SK-N-SH (cell line): ENCODE measurements around the gene FAM163A. TPM values are rescaled to one million over a fixed set of nuclear protein-coding genes. Genes with fewer than 3 reads are reported as not detected.

ENCODE experiments used
- CTCF ChIA-PET: fragments of 300-600, 350-600 bp; formaldehyde crosslinking; extraction: SDS; loops from one replicate; lab custom pipeline; 2021; lab: Yijun Ruan, JAX
- POLR2A ChIA-PET: fragments of 350-600 bp; sonication (Branson Sonifier 250); formaldehyde crosslinking; extraction: SDS; loops from one replicate; lab custom pipeline; 2020; ENCODE audit warnings: antibody characterized with exemption, inconsistent platforms; lab: Yijun Ruan, JAX
- DNase-seq: peaks from one replicate; pipeline ENCODE4 v3.0.0; 2012
- H2AFZ ChIP-seq: fragments of 200-600 bp; sonication (generic); 2 replicates; pipeline ENCODE4 v1.8.1; 2016; ENCODE audit warnings: antibody characterized with exemption, mild to moderate bottlenecking, low read depth
- H3F3A ChIP-seq: fragments of 200-600 bp; sonication (generic); replicated peaks from 2 replicates; pipeline ENCODE3; 2016; ENCODE audit warnings: antibody characterized with exemption, mild to moderate bottlenecking; ENCODE audit not compliant: insufficient read depth
- H3K27ac ChIP-seq, 2 experiments: fragments of 200-500 bp in 1 of 2; fragments of 200-600 bp in 1 of 2; sonication (Bioruptor generic) in 1 of 2; sonication (generic), shearing (Covaris generic) in 1 of 2; 2 replicates each; pipeline versions ENCODE4 v1.5.1 to v1.6.1; 2014 to 2016; ENCODE audit warnings: low read depth in 2 of 2, inconsistent platforms in 1 of 2, low read length in 1 of 2, mild to moderate bottlenecking in 1 of 2, mixed read lengths in 1 of 2
- H3K27me3 ChIP-seq: fragments of 200-600 bp; sonication (generic), shearing (Covaris generic); 2 replicates; pipeline ENCODE4 v1.6.1; 2016; ENCODE audit warnings: mixed run types; ENCODE audit not compliant: insufficient read depth
- H3K36me3 ChIP-seq, 2 experiments: fragments of 200-500 bp in 1 of 2; fragments of 200-600 bp in 1 of 2; sonication (Bioruptor generic) in 1 of 2; sonication (generic) in 1 of 2; replicated peaks in 1 of 2; 2 replicates each; pipeline versions ENCODE3 to v1.5.1; 2014 to 2016; ENCODE audit warnings: low read length in 1 of 2, mild to moderate bottlenecking in 1 of 2; ENCODE audit not compliant: insufficient read depth in 2 of 2, control insufficient read depth in 1 of 2
- H3K4me1 ChIP-seq, 2 experiments: fragments of 200-500 bp in 1 of 2; fragments of 200-600 bp in 1 of 2; sonication (Bioruptor generic) in 1 of 2; sonication (generic), shearing (Covaris generic) in 1 of 2; 2 replicates each; pipeline versions ENCODE4 v1.5.1 to v1.6.1; 2014 to 2016; ENCODE audit warnings: low read depth in 1 of 2, low read length in 1 of 2, mixed run types in 1 of 2; ENCODE audit not compliant: insufficient read depth in 2 of 2, control insufficient read depth in 1 of 2
- H3K4me2 ChIP-seq: fragments of 200-600 bp; sonication (generic), shearing (Covaris generic); 2 replicates; pipeline ENCODE4 v1.6.1; 2017; ENCODE audit warnings: mixed run types
- H3K4me3 ChIP-seq, 2 experiments: fragments of 200-500 bp in 1 of 2; fragments of 200-600 bp in 1 of 2; sonication (Bioruptor generic) in 1 of 2; sonication (generic), shearing (Covaris generic) in 1 of 2; 2 replicates each; pipeline versions ENCODE4 v1.5.1 to v1.8.1; 2014 to 2016; ENCODE audit warnings: low read depth in 2 of 2, inconsistent platforms in 1 of 2, low read length in 1 of 2, mild to moderate bottlenecking in 1 of 2, mixed read lengths in 1 of 2, moderate library complexity in 1 of 2
- H3K79me2 ChIP-seq: fragments of 200-600 bp; sonication (generic); 2 replicates; pipeline ENCODE4 v1.8.1; 2017; ENCODE audit warnings: mild to moderate bottlenecking; ENCODE audit not compliant: insufficient read depth
- H3K9ac ChIP-seq: fragments of 200-600 bp; sonication (generic); 2 replicates; pipeline ENCODE4 v1.6.1; 2017; ENCODE audit warnings: mixed run types
- H3K9me2 ChIP-seq: fragments of 200-600 bp; sonication (generic); 2 replicates; pipeline ENCODE4 v1.6.1; 2017; ENCODE audit warnings: mixed run types
- H3K9me3 ChIP-seq: fragments of 200-600 bp; sonication (generic); 2 replicates; pipeline ENCODE4 v1.6.1; 2017; ENCODE audit warnings: mixed run types, mild to moderate bottlenecking, moderate library complexity
- H4K20me1 ChIP-seq: fragments of 200-600 bp; sonication (generic); 2 replicates; pipeline ENCODE4 v1.6.1; 2017; ENCODE audit warnings: mild to moderate bottlenecking, mixed run types; ENCODE audit not compliant: insufficient read depth
- ELF1 ChIP-seq: IDR thresholded peaks from 2 replicates; pipeline ENCODE4 v1.4.0; 2012
- EZH2phosphoT487 ChIP-seq: fragments of 200-600 bp; sonication (generic); IDR thresholded peaks from 2 replicates; pipeline ENCODE4 v1.6.1; 2017; ENCODE audit warnings: low read depth, mixed run types, mild to moderate bottlenecking, antibody characterized with exemption, moderate library complexity, borderline replicate concordance
- FOSL2 ChIP-seq: IDR thresholded peaks from 2 replicates; pipeline ENCODE4 v1.4.0; 2012; ENCODE audit warnings: low read depth, mild to moderate bottlenecking, moderate library complexity, borderline replicate concordance
- GABPA ChIP-seq: IDR thresholded peaks from 2 replicates; pipeline ENCODE4 v1.4.0; 2012; ENCODE audit warnings: low read depth, mild to moderate bottlenecking
- RXRA ChIP-seq: IDR thresholded peaks from 2 replicates; pipeline ENCODE4 v1.4.0; 2012; ENCODE audit warnings: low read depth, mild to moderate bottlenecking, borderline replicate concordance
- SIN3A ChIP-seq: IDR thresholded peaks from 2 replicates; pipeline ENCODE4 v1.6.1; 2012; ENCODE audit warnings: low read depth, mild to moderate bottlenecking, low read length, moderate library complexity, borderline replicate concordance
- WGBS: methylation state at CpG from one replicate; pipeline ENCODE4 v1.1.6; 2017; ENCODE audit warnings: low lambda C conversion rate; 5-methylcytosine and 5-hydroxymethylcytosine counted together
- polyA plus RNA-seq, 3 experiments: library from polyadenylated mRNA; depleted of rRNA; stranded (reverse); fragments of >200 nt; gene quantifications; 2 replicates each; pipeline ENCODE4 v1.2.3, GENCODE V29; 2012
- TF ChIP-seq, protein P1 (sequence below): fragments of 150-350 bp; IDR thresholded peaks from 2 replicates; pipeline ENCODE4 v1.6.1; 2016; ENCODE audit warnings: mild to moderate bottlenecking, low read depth, low read length
- TF ChIP-seq, protein P2 (sequence below): IDR thresholded peaks from 2 replicates; pipeline ENCODE4 v1.6.1; 2012; ENCODE audit warnings: mild to moderate bottlenecking, low read depth, low read length, moderate library complexity
- TF ChIP-seq, protein P3 (sequence below): IDR thresholded peaks from 2 replicates; pipeline ENCODE4 v1.4.0; 2012; ENCODE audit warnings: low read depth

The FAM163A gene
- polyA plus RNA-seq, 1 of the 3 experiments (the other 2 are of a cell fraction): 0.43 TPM

DNA sequence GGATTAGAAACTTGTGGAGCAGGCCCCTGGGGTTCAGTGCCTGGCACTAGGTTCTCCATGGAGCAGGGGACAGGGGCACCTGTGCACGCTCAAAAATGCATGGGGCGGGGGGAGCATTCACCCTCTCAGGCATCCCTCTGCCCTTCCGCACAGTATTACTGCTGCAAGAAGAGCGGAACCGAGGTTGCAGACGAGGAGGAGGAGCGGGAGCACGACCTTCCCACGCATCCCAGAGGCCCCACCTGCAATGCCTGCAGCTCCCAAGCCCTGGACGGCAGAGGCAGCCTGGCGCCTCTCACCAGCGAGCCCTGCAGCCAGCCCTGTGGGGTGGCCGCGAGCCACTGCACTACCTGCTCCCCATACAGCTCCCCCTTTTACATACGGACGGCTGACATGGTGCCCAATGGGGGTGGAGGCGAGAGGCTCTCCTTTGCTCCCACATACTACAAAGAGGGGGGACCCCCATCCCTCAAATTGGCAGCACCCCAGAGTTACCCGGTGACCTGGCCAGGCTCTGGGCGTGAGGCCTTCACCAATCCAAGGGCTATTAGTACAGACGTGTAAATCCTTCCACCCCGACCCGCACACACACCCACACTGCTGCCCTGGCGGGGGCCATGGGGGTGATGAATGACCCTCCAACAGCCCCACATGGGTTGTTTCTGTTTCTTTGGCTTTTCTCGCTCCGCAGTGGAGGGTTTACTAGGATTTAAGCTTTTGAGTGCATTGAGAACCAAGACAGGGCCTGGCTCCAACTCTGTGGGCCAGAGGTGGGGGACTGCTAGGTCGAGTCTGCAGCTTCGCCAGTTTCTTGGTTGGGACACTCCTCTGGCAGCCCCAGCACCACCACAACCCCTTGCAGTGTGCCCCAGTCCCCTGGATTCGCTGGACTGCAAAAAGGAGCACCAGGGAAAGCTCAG is 70.8 kb downstream of the FAM163A start (continued):
- TF ChIP-seq EZH2phosphoT487: no peak

DNA sequence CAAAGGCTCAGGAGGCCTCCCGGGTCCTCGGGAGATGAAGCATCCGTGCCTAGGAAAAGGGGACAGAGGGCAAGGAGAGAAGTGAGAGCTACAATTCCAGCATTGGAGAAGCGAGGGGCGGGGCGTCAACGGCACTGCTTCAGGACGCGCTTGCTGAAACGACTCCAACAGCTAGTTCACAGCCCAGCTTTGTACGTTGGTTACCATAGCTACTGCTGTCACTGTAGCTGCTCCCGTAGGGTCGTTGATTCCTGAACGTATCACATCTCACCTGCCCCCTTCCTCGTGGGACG is 71.4 kb downstream of the FAM163A start:
- Histone ChIP-seq H3K27ac (peak overlapping the region in 1 of 2 experiments; percentile 1; a peak in 1 of 4 replicates), H3K9ac (no peak overlapping the region), H3K4me1 (peaks cover 0 to 54% of the 10 kb centered on the region in 2 experiments; a peak in 1 of 4 replicates), H3K4me3 (peak overlapping the region in 1 of 2 experiments; percentile 45; a peak in 1 of 4 replicates), H3K36me3 (no peaks in the 10 kb centered on the region), H4K20me1 (no peaks in the 10 kb centered on the region), H3F3A (no peaks in the 10 kb centered on the region), H3K9me3 (no peaks in the 10 kb centered on the region), H3K4me2 (no peak overlapping the region), H3K9me2 (no peaks in the 10 kb centered on the region), H3K79me2 (no peaks in the 10 kb centered on the region), H3K27me3 (peaks cover 10% of the 10 kb centered on the region; the same call in 1 of the 2 replicates), H2AFZ (no peak overlapping the region)
- POLR2A ChIA-PET: interaction anchor here (0.7 to 2.8 kb wide), 7 partner anchors 19 to 108 kb away, joined by 3 to 14 read pairs (median 4); no protein-coding TSS in a partner anchor
- 32% methylated on average over 9 of the region's 16 CpGs for WGBS
- no peak for DNase-seq
- TF ChIP-seq, protein P1, sequence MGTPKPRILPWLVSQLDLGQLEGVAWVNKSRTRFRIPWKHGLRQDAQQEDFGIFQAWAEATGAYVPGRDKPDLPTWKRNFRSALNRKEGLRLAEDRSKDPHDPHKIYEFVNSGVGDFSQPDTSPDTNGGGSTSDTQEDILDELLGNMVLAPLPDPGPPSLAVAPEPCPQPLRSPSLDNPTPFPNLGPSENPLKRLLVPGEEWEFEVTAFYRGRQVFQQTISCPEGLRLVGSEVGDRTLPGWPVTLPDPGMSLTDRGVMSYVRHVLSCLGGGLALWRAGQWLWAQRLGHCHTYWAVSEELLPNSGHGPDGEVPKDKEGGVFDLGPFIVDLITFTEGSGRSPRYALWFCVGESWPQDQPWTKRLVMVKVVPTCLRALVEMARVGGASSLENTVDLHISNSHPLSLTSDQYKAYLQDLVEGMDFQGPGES: no peak
- no peak for TF ChIP-seq ELF1
- no peak for TF ChIP-seq RXRA
- TF ChIP-seq FOSL2: no peak
- TF ChIP-seq SIN3A: no peak
- TF ChIP-seq, protein P2, sequence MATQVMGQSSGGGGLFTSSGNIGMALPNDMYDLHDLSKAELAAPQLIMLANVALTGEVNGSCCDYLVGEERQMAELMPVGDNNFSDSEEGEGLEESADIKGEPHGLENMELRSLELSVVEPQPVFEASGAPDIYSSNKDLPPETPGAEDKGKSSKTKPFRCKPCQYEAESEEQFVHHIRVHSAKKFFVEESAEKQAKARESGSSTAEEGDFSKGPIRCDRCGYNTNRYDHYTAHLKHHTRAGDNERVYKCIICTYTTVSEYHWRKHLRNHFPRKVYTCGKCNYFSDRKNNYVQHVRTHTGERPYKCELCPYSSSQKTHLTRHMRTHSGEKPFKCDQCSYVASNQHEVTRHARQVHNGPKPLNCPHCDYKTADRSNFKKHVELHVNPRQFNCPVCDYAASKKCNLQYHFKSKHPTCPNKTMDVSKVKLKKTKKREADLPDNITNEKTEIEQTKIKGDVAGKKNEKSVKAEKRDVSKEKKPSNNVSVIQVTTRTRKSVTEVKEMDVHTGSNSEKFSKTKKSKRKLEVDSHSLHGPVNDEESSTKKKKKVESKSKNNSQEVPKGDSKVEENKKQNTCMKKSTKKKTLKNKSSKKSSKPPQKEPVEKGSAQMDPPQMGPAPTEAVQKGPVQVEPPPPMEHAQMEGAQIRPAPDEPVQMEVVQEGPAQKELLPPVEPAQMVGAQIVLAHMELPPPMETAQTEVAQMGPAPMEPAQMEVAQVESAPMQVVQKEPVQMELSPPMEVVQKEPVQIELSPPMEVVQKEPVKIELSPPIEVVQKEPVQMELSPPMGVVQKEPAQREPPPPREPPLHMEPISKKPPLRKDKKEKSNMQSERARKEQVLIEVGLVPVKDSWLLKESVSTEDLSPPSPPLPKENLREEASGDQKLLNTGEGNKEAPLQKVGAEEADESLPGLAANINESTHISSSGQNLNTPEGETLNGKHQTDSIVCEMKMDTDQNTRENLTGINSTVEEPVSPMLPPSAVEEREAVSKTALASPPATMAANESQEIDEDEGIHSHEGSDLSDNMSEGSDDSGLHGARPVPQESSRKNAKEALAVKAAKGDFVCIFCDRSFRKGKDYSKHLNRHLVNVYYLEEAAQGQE: no peak
- no peak for TF ChIP-seq GABPA
- TF ChIP-seq, protein P3, sequence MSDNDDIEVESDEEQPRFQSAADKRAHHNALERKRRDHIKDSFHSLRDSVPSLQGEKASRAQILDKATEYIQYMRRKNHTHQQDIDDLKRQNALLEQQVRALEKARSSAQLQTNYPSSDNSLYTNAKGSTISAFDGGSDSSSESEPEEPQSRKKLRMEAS: no peak
- CTCF ChIA-PET: interaction anchor here (0.5 to 20.9 kb wide), 59 partner anchors 9 to 1273 kb away, joined by 3 to 862 read pairs (median 9); partner anchors contain the start of genes FAM163A, TDRD5 and TOR1AIP1
